HFFc6 (cell line): ENCODE data around the gene SLC24A4. TPM values are rescaled to one million over a fixed set of nuclear protein-coding genes. Genes with fewer than 3 reads are reported as not detected.

Experiments used
- DNase-seq: peaks from one replicate; pipeline ENCODE4 v3.0.0-alpha.2; 2018
- H3K27ac Mint-ChIP-seq: 2 replicates; pipeline ENCODE4 v1.8.0; 2020; ENCODE audit warnings: mild to moderate bottlenecking, mixed read lengths
- H3K27me3 Mint-ChIP-seq: 2 replicates; pipeline ENCODE4 v1.8.0; 2021; ENCODE audit warnings: mild to moderate bottlenecking, moderate library complexity, mixed read lengths; ENCODE audit not compliant: insufficient read depth
- H3K36me3 Mint-ChIP-seq: 2 replicates; pipeline ENCODE4 v1.8.0; 2021; ENCODE audit warnings: low read depth, mixed read lengths
- H3K4me1 Mint-ChIP-seq: 2 replicates; pipeline ENCODE4 v1.8.0; 2020; ENCODE audit warnings: low read depth, mixed read lengths
- H3K4me3 Mint-ChIP-seq: 2 replicates; pipeline ENCODE4 v1.8.0; 2020; ENCODE audit warnings: mild to moderate bottlenecking, moderate library complexity, mixed read lengths
- H3K9me3 Mint-ChIP-seq: 2 replicates; pipeline ENCODE4 v1.8.0; 2020; ENCODE audit warnings: mild to moderate bottlenecking, mixed read lengths
- total RNA-seq, 6 experiments: library from RNA; stranded (reverse); fragmentation: NEBNext Ultra II Directional; extraction: Animal tissue kit (Norgen Biotek cat#: 25700); gene quantifications; 2 replicates in 1 of 6; 3 replicates in 5 of 6; pipeline ENCODE4 v1.2.3, GENCODE V29; 2021
- TF ChIP-seq, protein P1 (sequence below): fragments of 200-600 bp; sonication (generic); IDR thresholded peaks from 2 replicates; pipeline ENCODE4 v1.5.0; 2021; ENCODE audit warnings: antibody characterized with exemption, mild to moderate bottlenecking

Gene SLC24A4
- total RNA-seq, 6 experiments from 2014 or later = not detected

GRCh38 chr14:92549105-92549858 lies 226.3 kb downstream of the SLC24A4 start:
- no peaks in the 10 kb centered on the region for H3K36me3 Mint-ChIP-seq
- no peak for DNase-seq
- H3K4me3 Mint-ChIP-seq = no peak overlapping the region
- H3K27me3 Mint-ChIP-seq = peaks cover 2% of the 10 kb centered on the region; the same call in 1 of the 2 replicates
- peaks cover 50% of the 10 kb centered on the region for H3K4me1 Mint-ChIP-seq
- H3K27ac Mint-ChIP-seq = peak overlapping the region; percentile 70
- H3K9me3 Mint-ChIP-seq = no peaks in the 10 kb centered on the region
- TF ChIP-seq, protein P1, sequence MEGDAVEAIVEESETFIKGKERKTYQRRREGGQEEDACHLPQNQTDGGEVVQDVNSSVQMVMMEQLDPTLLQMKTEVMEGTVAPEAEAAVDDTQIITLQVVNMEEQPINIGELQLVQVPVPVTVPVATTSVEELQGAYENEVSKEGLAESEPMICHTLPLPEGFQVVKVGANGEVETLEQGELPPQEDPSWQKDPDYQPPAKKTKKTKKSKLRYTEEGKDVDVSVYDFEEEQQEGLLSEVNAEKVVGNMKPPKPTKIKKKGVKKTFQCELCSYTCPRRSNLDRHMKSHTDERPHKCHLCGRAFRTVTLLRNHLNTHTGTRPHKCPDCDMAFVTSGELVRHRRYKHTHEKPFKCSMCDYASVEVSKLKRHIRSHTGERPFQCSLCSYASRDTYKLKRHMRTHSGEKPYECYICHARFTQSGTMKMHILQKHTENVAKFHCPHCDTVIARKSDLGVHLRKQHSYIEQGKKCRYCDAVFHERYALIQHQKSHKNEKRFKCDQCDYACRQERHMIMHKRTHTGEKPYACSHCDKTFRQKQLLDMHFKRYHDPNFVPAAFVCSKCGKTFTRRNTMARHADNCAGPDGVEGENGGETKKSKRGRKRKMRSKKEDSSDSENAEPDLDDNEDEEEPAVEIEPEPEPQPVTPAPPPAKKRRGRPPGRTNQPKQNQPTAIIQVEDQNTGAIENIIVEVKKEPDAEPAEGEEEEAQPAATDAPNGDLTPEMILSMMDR = no peak

GRCh38 chr14:92549859-92550230 lies 226.9 kb downstream of the SLC24A4 start:
- peak overlapping the region; percentile 70 for H3K27ac Mint-ChIP-seq
- H3K9me3 Mint-ChIP-seq = no peaks in the 10 kb centered on the region

More at GRCh38 chr14:92549859-92550230, 226.9 kb downstream of the SLC24A4 start:
- TF ChIP-seq, protein P1 = no peak
- H3K27me3 Mint-ChIP-seq = peaks cover 2% of the 10 kb centered on the region; the same call in 1 of the 2 replicates
- peak; percentile 45 for DNase-seq
- peaks cover 50% of the 10 kb centered on the region for H3K4me1 Mint-ChIP-seq
- no peaks in the 10 kb centered on the region for H3K36me3 Mint-ChIP-seq
- H3K4me3 Mint-ChIP-seq = no peak overlapping the region

Other genes starting within 250 kb of the SLC24A4 start
- gene ATXN3, start 216.6 kb upstream of the SLC24A4 start, total RNA-seq = 10 to 100 TPM; 18.5 to 22.4 (median 21.6) TPM
- gene NDUFB1, start 201.5 kb upstream of the SLC24A4 start, total RNA-seq = 100 to 1,000 TPM; 128 to 177 (median 157) TPM
- gene CPSF2, start 201.2 kb upstream of the SLC24A4 start, total RNA-seq = 100 to 1,000 TPM in 4 of 6 experiments, 10 to 100 TPM in 2; 88.6 to 116 (median 105) TPM
- 10 to 100 TPM; 19.7 to 26.0 (median 24.6) TPM for gene RIN3, start 190.6 kb downstream of the SLC24A4 start, total RNA-seq